Activated naive CD4-positive, alpha-beta T cell (primary cell): ENCODE results near the gene RAB21.
"Not testable (repeated sequence)": the region's sequence is repeated elsewhere in the genome, so short reads cannot be mapped to it uniquely, and the experiment has no call there.

Source experiments
- DNase-seq, 4 experiments: peaks; one replicate each; lab custom pipeline; 2025; lab: John Stamatoyannopoulos, UW

The RAB21 gene

DNA sequence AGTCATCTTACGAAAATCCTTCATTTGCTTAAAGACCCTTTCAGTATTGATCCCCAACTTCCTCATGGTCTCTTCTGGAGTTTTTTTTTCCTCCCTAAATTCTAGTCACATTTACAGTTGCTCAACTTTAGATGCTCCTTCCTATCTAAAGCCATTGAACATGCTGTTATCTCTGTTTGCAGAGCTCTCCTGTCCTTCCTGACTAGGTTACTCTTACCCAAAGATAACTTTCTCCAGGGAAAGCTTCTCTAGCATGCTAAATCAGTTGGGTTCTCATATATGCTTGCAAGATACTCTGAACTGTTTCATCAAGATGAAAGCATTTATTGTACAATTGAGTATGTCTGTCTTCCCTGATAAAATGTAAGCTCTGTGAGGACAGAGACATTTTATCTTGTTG, 1.8 kb upstream of the RAB21 start:
- no peak for DNase-seq

DNA sequence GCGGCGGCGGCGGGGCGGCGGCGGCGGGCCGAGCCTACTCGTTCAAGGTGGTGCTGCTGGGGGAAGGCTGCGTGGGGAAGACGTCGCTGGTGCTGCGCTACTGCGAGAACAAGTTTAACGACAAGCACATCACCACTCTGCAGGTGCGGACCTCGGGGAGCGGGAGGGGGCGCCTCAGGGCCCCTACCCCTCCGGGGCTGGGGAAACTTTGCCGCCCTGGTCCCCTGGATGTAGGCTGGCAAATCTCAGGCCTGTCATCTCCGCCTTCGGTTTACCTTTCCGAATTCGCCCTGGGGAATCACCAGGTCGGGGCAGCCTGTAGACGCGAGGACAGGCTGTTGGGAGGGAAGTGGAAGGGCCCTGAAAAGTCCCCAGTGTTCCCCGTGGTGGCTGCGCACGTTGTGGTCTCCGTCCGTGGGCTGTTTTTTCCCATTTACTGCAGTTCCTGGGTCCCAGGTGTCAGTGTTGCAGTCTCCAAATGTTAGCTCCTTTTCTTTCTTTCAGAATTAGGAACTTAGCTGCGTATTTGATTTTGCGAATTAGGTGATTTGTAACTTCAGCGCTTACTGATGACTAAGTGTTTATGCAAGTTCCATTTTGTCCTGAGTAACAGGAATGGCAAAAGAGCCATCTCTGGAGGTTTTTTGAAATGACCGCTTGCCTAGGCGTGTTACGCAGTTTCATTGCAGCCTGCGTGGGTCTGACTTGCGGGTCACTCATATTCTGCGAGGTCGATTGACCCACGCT, 656 bp downstream of the RAB21 start:
- peak in 2 of 4 experiments; percentile 31 to 53 for DNase-seq

DNA sequence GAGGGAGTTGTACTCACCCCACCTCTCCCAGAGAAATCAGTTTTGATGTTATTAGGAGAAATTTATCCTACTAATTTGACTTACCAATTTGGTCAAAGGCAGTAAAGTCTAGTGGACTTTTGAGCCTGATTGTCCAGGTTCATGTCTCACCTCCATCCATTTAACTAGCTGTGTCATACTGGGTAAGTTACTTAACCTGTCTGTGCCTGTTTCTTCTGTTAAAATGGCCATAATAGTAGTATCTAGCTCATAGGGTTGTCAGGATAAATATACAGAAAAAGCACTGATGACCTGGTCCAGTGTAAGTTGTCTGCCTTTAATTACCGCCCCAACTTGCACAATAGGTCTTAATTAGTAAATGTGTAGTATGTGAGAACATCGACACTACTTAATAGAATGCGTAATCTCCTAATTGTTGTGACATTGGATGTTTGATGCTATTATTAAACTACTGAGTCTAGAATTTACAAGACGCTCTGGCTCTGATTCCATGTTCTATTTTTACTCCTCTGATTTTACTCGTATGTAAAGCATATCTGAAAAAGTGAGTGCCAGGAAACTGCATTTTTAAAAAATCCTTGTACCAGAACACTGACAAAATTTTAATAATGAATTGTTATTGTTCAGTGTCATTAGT, 1.5 kb downstream of the RAB21 start:
- no peak for DNase-seq

DNA sequence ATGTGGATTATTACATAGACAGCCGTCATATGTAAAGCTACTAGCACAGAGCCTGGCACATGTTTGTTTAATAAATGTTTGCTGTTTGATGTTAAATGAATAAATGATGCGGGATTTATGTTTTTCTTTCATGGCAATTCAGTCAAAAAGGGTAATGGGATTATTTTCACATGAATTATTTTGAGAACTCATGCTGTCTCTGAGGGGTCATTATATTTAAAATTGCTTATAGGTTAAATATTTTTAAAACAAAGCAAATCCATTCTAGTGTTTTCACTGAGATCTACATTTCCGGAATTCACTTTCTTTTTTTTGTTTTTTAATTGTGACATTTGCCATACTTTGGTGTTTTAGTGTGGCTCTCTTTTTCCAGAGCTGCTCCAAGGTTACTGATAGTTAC, 5.3 kb downstream of the RAB21 start:
- DNase-seq, result no peak

DNA sequence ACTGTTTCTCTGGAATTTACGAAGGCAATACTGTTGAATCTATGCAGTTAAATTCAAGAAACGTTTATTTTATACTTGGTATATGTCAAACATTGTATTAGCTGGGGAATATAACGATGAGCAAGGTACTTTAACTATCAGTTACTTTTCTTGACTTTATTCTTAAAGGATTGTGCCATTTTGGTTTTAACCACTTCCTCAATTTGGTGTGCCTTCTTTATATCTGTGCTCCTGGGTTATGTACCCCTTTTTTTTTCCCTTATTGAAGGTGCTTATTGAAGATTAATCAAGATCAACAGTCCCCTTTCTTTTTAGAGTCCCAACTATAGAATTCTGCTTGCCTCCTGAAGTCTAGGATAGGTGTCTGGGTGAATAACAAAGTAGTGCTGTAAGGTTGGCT, 5.8 kb downstream of the RAB21 start:
- no peak for DNase-seq

DNA sequence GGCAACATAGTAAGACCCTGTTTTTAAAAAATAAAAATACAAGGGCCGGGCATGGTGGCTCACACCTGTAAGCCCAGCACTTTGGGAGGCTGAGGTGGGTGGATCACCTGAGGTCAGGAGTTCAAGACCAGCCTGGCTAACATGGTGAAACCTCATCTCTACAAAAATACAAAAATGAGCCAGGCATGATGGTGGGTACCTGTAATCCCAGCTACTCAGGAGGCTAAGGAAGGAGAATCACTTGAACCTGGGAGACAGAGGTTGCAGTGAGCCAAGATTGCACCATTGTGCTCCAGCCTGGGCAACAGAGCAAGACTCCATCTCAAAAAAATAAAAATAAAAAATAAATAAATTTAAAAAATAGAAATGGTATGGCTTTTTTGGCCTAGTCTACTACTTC, 6.7 kb downstream of the RAB21 start:
- not testable (repeated sequence) for DNase-seq

DNA sequence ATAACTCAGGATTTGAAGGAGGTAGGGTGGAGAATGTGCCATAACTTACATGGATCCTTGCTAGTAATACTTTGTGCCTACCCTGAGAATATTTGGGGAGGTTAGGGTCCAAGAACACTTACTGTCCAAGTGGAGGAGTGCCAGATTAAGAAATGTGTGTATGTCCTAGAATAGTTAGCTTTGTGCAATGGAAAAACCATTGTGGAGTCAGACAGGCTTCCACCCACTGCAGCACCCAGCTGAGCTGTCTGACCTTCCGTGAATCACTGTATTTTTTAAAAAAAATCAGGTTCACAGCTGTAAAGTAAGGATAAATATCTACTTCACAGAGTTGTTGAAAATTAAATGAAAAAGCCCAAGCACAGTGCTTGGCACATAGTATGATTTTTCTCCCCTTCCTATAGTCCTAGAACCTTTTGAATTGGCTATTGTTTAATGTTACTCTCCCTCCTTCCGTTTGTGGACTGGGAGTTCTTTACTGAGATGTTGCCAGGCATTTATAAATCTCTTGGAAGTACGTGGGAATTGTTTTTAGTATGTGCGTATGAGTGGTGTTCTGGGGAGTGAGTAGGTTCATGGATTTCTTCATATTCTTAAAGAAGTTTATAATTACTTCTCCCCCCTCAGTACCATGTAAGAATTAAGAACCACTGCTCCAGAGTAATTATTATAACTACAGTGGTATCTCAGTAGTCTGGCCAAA, 9.2 kb downstream of the RAB21 start:
- no peak for DNase-seq

DNA sequence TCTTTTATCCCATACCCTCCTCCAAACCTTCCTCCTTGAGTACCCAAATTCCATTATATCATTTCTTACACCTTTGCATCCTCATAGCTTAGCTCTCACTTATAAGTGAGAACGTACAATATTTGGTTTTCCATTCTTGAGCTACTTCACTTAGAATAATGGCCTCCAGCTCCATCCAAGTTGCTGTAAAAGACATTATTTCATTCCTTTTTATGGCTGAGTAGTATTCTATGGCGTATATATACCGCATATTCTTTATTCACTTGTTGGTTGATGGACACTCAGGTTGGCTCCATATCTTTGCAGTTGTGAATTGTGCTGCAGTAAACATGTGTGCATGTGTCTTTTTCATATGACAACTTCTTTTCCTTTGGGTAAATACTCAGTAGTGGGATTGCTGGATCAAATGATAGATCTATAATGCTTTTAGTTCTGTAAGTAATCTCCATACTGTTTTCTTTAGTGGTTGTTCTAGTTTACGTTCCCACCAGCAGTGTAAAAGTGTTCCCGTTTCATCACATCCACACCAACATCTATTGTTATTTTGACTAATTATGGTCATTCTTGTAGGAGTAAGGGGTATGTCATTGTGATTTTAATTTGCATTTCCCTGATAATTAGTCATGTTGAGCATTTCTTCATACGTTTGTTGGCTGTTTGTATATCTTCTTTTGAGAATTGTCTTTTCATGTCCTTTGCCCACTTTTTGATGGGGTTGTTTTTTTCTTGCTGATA, 10.1 kb downstream of the RAB21 start:
- DNase-seq, result no peak

DNA sequence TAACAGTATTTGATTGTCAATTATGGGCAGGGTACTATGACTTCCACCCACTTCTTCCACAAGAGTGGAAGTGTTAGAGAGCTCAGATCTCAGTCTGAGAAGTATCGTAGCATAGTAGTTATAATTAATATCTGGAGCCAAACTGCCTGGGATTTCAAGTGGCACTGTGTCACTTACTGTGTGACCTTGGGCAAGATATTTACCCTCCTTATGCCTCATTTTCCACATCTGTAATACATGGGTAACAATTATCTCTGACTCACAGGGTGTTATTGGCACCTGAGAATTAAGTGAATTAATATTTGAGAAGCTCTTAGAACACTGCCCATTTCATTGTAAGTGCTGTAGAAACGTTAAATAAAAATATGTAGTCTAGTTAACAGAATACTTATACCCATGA, 11.5 kb downstream of the RAB21 start:
- DNase-seq, result no peak

DNA sequence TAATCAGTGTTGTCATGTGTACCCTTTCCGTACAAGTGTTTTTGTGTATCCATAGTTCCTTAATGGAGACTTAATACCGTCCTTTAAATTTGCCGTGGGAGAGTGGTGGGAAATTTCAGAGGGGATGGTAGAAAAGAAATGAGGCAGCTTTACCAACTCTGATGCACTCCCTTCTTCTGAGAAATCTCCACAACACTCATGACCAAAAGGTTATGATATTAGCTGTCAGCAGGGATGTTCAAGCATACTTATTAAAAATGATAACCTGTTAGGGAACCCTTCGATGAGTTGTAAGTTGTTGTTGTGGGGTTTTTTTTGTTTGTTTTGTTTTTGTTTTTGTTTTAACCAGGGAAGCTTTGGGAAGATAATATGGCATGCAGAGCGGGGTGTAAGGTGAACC, 12.5 kb downstream of the RAB21 start:
- DNase-seq, result no peak

DNA sequence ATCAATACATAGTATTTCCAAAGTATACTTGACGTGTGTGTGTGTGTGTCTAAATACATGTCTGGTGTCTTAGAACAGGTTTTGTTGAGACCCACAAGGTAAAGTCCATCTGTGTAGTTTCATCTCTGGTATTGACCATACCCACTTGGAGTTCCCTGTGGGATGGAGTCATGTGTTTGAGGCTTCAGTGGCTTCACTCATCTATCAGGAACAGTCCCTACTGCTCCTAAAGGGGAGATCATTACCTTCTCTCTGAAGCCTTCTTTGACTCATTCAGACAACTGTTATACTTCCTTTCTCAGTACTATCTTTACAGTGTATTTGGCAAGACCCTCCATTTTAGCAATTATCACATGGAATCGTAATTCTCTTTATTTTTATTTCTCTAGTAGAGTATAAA, 14.2 kb downstream of the RAB21 start:
- DNase-seq, result no peak

DNA sequence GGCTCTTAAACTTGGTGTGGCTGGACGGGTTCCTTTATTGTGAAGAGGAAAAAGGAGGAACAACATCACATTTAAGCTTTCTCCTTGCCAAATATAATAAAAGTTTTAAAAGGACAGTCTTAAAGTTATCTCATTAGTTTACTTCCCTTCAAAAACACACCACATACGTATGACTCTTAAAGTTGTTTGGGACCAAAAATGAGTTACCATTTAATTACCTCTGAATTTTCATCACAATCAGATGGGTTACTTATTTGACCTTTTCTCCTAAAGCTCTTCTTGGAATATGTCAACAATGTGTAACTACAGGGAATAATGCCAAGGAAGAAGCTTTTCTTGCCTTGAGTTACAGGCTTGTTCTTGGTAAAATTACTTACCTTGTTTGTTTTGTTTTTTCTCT, 16.4 kb downstream of the RAB21 start:
- no peak for DNase-seq

DNA sequence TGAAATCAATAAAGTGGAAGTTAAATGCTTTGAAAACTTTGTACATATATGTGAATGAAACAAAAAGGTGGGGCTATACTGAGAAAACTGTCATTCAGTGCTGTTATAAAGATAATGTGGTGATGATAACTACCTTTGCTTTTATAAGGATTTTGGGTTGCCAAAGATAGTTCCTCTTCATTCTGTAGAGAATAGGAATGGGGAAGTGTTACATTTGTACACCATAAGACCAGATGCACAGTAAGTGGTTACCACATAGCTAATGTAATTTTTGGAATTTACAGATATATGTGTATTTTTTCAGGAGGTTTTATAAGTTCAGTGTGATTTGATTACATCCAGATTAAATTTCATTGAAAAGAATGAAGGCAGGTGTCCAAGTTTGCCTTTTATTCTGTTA, 18.1 kb downstream of the RAB21 start:
- DNase-seq, result no peak

DNA sequence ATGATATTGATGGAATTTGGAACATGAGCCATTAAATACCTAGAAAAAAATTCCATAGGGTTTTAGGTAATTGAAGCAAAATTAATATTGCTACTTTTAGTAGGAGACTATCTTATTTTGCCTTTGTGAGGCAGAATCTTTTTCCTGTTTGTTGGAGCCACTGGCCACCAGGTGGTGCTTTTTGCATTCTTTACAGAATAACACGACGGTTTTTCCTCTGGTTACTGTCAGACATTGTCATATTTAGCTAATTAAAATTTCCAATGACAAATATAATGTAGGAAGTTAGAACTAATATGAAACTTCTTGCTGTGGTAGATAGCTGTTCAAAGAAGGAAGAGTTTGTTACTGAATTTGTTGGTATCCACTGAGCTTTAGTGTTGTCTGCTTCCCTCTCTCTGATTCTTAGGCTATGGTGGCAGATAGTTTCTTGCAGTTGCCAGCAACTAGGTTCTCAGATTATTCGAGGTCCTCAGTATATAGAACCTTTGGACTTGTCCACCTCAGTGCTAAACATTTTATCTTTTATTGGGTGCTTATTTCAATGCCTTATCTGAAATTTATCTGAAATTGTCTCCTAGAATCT, 25.7 kb downstream of the RAB21 start:
- peak in 2 of 4 experiments; percentile 4 to 31 for DNase-seq

DNA sequence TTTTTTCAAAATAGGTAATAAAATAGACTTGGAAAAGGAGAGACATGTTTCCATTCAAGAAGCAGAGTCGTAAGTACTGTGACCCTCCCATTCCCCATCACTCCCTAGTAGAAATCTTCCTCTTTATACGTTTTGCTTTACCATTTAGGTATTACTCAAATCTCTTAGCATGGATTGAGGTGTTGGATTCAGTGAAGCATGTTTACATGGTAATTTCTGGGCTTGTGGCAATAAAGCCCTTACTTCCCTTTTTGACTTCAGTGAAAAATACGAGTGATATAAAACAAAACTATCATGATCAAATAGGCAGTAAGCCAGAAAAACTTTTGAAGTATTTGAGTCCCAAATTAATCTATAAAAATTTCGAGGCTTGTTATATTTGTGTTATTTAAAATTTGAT, 27.4 kb downstream of the RAB21 start:
- no peak for DNase-seq

DNA sequence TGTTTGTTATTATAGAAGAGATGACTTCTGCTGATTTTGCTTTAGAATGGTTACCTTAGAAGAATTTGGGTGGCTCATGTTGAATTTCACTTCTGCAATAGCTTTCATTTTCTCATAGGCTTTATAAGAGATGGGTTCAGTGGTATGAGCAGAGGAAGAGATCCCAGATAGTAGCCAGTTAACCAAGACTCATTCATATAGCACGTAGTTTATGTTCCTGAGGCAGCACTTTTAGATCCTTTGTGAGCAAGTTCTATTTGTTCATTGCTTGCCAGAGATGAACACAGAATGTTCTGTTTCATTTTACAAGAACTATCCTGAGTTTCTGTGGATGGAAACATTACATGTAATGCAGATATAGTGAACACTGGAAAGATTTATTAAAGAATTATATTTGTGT, 32.2 kb downstream of the RAB21 start:
- DNase-seq, result no peak

DNA sequence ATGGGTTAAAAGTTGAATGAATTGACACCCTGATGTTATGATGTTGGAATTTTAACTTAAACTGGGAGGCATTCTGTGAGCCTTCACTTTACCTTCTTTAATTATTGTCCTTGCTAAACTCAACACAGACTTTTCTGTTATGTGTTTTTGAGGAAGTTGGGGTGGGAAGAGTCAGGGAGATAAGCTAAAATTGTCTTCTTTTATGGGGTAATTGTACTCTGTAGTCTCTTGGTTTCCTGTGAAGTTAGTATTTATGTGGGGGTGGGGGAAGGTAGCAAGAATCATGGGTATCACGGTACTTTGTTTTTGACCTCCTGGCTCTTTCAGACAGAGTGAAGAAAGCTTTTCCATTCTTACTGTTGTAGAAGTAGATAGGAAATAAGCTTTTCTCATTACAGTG, 32.9 kb downstream of the RAB21 start:
- DNase-seq, result no peak

DNA sequence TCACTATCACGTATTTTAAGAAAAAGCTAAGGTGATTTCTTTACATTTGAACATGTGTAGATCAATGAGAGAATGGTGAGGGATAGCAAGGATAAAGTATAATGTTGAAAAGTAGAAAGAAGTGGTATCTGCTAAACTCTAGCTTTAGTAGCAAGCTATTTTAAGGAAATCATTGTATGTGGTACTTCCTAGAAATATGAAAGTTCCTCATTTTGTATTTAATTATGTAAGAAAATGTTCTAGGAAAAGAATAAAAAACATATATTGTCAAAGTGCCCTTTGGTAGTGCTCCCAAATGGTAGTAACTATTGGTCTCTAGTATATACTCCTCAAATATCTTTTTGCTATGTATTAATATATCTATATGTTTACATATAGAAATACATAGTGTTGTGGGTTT, 35.7 kb downstream of the RAB21 start:
- no peak for DNase-seq

DNA sequence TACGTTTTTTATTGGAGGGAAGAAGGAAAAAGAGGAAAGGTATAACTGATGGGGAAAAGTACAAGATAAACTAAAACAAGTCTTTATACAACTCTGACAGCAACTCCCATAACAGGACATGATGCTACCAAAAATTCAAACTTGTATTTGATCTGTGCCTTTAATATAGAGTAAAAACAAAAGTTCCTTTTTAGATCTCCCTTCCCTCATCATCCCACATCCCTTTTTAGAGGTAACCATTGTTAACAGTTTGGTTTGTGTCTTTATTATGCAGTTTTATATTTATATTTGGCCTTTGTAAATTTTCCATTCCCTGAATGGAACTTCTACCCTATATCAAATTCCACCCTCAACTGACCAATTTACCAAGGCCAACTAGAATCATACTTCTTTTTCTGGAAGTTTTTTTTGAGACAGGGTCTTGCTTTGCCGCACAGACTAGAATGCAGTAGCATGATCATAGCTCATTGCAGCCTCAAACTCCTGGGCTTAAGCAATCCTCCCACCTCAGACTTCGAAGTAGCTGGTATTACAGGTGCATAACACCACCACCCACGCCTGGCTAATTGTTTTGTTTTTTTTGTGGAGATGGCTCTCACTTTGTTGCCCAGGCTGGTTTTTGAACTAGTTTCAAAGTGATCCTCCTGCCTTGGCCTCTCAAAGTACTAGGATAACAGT, 36.9 kb downstream of the RAB21 start:
- no peak for DNase-seq

DNA sequence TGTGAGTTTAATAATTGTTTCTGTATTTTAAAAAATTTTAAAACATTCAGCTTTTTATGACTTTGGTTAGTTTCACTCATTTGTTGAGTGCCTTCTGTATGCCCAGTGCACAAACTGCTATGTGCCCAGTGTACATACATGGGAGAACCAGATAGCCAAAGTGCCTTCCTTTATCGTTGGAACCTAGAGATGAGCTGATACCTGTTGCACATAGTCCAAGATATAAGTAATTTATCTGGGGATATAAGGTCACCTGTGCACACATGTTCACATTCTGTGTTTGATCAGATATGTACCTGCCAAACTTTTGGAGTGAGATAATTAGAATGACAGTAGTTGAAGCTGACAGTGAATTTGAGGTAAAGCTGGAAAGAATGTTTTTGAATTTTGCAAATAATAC, 37.9 kb downstream of the RAB21 start:
- no peak for DNase-seq

DNA sequence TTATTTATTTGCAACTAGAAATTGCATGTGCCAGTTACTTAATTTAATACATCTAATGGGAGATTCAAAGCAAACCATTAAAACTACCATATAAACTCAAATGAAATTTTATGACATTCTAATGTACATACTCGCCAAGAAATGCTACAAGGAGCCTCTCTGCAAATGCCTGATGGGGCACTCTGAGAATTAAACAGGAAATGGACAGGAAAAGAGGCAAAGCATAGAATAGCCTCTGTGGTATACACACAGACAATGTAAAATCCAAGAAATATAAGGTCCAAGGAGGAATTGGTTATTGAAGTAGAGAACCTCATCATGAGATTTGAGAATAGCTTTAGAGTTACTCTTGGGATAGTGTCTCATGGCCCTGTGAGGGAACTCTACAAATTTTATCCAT, 41.2 kb downstream of the RAB21 start:
- no peak for DNase-seq

DNA sequence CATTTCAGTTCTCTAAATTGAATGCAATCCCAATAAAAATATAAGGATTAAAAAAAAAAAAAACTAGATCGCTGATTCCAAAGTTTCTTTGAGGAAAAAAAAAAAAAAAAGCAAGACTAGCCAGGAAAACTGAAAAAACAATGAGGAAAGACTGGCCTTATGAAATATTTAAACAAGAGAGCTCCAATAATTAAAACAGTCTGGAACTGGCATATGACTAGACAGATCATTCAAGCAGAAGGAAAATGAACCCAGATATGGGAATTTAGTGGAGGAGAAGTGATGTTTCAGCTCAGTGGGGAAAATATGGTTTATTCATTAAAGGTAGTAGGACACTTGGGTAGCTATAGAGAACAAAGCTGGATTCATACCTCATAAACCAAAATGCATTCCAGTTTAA, 42.9 kb downstream of the RAB21 start:
- DNase-seq, result no peak
